Fibroblast of skin of back (primary cell): ENCODE data around the gene ZNF655. TPM values are rescaled to one million over a fixed set of nuclear protein-coding genes. Genes with fewer than 3 reads are reported as not detected.
"Not testable (repeated sequence)": the region's sequence is repeated elsewhere in the genome, so short reads cannot be mapped to it uniquely, and the experiment has no call there.

Experiments
- DNase-seq: peaks from one replicate; pipeline ENCODE4 v3.0.0-alpha.2; 2013
- polyA plus RNA-seq, 2 experiments: library from polyadenylated mRNA; unstranded; fragments of 120-200 nt; gene quantifications; one replicate each; pipeline ENCODE4 v1.2.1, GENCODE V29; 2013; ENCODE audit not compliant: insufficient read length in 2 of 2

ZNF655 gene, protein sequence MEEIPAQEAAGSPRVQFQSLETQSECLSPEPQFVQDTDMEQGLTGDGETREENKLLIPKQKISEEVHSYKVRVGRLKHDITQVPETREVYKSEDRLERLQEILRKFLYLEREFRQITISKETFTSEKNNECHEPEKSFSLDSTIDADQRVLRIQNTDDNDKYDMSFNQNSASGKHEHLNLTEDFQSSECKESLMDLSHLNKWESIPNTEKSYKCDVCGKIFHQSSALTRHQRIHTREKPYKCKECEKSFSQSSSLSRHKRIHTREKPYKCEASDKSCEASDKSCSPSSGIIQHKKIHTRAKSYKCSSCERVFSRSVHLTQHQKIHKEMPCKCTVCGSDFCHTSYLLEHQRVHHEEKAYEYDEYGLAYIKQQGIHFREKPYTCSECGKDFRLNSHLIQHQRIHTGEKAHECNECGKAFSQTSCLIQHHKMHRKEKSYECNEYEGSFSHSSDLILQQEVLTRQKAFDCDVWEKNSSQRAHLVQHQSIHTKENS
- polyA plus RNA-seq (2013, experiment 1 of 2; ENCODE audit: insufficient read length) = 44.6 TPM
- 36.5 TPM for polyA plus RNA-seq (2013, experiment 2 of 2; ENCODE audit: insufficient read length)

- peak; percentile 95 for DNase-seq
These were observed at the start of gene ZNF655 for GRCh38 chr7:99558306-99559174. Gene ZNF655 (plus strand): TSS chr7:99558642. CDS start chr7:99560560, 1,918 bp downstream.

DNA sequence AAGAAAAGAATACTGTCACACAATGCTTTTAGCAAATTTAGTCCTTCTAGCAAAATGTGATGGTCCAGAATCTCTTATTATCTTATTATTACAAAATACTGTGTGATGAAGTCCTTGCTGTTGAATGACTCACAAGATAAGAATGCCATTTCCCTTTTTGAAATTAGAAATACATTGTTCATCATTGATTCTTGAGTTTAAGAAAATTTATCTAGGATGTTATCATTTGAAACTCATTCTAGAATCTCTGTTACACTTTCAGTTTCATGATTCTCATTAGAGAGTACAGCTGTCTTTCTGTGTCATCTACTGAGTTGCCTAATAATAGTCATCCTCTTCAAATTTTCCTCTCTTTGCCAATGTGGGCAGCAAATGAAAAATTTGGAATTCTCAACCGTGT lies 44.4 kb upstream of the ZNF655 start:
- peak; percentile 38 for DNase-seq

DNA sequence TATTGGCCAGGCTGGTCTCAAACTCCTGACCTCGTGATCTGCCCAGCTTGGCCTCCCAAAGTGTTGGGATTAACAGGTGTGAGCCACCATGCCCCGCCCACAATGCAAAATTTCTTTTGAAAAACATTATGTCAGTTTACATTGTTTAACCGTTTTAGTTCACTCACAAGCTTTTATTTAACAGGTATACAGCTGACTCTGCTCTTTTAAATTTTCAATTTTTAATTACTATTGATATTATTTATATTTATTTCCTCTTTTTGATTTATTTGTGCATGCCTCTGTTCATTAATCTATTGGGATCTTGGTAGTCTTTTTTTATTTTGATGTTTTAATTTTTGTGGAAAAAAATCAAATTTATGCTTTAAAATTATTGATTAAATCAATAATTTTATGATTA lies 37.0 kb upstream of the ZNF655 start:
- no peak for DNase-seq

DNA sequence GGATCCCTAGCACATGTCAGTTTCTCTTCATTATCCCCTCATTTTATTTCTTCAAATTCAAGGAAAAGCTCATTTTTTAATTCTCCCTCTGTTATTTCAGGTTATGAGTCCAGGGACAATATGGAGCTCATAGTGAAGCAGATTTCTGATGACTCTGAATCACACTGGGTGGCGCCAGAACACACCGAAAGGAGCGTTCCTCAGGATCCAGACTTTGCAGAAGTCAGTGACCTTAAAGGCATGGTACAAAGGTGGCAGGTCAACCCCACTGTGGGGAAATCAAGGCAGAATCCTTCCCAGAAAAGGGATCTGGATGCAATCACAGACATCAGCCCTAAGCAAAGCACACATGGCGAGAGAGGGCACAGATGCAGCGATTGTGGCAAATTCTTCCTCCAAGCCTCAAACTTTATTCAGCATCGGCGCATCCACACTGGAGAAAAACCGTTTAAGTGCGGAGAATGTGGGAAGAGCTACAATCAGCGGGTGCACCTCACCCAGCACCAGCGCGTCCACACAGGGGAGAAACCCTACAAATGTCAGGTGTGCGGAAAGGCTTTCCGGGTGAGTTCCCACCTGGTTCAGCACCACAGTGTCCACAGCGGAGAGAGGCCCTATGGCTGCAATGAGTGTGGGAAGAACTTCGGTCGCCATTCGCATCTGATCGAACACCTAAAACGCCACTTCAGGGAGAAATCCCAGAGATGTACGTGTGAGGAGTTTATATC lies 32.6 kb upstream of the ZNF655 start:
- DNase-seq = no peak

DNA sequence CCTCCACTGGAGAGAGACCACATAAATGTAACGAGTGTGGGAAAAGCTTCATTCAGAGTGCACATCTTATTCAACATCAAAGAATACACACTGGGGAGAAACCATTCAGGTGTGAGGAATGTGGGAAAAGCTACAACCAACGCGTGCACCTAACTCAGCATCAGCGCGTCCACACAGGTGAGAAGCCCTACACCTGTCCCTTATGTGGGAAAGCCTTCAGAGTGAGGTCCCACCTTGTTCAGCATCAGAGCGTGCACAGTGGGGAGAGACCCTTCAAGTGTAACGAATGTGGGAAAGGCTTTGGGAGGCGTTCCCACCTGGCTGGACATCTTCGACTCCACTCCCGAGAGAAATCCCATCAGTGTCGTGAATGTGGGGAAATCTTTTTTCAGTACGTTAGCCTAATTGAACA lies 27.1 kb upstream of the ZNF655 start:
- no peak for DNase-seq

DNA sequence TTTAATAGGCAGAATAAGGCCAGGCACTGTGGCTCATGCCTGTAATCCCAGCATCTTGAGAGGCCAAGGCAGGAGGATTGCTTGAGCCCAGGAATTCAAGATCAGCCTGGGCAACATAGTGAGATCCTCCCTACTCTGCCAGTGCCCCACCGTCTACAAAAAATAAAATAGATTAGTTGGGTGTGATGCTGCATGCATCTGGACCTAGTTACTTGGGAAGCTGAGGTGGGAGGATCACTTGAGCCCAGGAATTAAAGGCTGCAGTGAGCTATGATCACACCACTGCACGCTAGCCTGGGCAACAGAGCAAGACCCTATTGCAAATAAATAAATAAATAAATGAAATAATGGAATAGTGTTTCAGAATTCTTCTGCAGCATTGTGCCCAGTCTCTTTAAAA lies 22.8 kb upstream of the ZNF655 start:
- DNase-seq = no peak

GRCh38 chr7:99539213-99539811 lies 19.1 kb upstream of the ZNF655 start:
- no peak for DNase-seq

- no peak for DNase-seq
These were observed 17.9 kb upstream of the ZNF655 start for GRCh38 chr7:99540542-99540941.

DNA sequence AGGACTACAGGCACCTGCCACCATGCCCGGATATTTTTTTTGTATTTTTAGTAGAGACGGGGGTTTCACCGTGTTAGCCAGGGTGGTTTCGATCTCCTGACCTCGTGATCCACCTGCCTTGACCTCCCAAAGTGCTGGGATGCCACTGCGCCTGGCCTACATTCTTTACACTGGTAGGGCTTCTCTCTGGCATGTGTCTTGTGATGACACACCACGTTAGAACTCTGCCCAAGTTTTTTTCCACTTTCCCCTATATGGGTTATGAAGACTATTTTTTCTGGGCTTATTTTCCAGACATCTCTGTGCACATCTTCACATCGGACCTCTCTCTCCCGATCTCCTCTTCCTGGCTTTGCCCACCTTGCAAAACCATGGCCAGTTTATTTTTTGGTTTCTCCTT lies 17.2 kb upstream of the ZNF655 start:
- DNase-seq = no peak

GRCh38 chr7:99543081-99543671 lies 15.3 kb upstream of the ZNF655 start:
- no peak for DNase-seq

GRCh38 chr7:99543916-99544315 lies 14.5 kb upstream of the ZNF655 start:
- DNase-seq = no peak

GRCh38 chr7:99545308-99545707 lies 13.1 kb upstream of the ZNF655 start:
- not testable (repeated sequence) for DNase-seq

GRCh38 chr7:99549545-99549944 lies 8.9 kb upstream of the ZNF655 start:
- not testable (repeated sequence) for DNase-seq

DNA sequence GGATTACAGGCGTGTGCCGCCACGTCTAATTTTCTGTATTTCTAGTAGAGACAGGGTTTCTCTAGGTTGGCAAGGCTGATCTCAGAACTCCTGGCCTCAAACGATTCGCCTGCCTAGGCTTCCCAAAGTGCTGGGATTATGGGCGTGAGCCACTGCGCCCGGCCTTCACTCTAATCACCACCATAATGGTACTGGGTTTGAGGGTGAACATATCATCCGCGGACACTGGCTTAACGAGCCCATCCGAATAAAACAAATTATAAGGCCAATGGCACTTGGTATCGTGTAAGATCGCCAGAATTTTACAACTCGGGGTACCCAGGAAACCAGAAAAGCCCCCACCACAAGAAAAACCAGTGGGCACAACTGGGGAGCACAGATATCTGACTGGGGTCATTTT lies 7.1 kb upstream of the ZNF655 start:
- no peak for DNase-seq

DNA sequence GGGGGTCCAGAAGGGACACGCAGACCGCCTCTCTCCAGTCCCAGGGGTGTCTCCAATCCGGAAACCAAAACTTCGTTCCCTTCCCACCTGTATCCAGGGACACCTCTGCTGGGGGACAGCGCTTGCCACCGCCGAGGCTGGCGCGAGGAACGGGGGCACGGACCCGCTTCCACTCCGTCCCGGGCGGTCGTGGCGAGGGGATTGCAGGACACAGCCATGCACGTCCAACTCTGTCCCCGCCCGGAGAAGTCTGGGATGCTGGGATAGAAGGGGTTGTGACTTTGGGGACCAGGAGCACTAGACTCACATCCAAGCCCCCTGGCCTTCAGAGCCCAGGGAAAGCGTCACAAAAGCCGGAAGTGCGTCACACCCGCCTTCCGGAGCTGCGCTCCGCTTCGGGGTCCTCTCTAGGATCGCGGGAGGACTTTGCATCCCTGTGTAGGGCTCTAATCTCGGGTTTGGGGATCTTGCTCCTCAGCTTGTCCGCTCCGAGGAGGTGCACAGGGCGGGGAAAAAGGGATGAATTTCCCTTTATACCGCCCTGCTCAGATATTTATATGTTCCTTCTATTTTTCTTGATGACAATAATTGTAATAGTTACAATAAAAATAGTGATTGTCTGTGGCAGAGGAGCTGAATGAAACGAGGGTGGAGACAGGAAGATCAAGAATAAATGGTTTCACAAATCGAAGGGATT lies 6.5 kb upstream of the ZNF655 start, which contains the start of gene FAM200A:
Gene FAM200A, minus strand, starts transcription at position 348 of the 697 bp plus-strand sequence. CDS start 3,707 bp downstream, outside the sequence.
- peak; percentile 95 for DNase-seq

DNA sequence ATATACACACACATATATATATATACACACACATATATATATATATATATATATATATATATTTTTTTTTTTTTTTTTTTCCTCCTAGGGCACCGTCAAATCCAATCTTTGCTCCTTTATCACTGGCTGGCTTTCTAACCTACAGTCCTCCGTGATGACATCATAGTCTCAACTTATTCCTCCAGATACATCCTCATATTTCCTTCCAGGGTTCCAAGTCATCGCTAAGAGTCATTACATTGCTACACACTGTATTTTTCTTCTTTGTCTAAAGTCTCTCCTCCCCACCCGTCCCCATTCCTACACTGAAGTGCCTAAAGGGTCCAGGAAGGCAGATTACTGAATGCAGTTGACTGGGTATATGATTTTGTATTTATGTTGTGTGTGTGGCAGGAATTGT lies 5.4 kb upstream of the ZNF655 start:
- no peak for DNase-seq

DNA sequence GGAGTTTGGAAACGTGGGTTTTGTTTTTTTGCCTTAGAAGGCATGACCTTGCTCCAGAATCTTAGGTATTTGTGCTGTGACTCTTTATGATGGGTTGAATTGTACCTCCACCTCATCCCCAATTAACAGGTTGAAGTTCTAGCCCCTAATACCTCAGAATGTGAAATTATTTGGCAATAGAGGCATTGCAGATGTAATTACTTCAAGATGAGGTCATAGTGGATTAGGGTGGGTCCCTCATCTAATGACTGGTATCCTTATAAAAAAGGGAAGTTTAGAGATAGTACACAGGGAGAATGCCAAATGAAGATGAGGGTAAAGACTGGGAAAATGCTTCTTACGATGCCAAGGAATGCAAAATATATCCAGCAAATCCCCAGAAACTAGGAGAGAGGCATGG lies 3.5 kb upstream of the ZNF655 start:
- no peak for DNase-seq

DNA sequence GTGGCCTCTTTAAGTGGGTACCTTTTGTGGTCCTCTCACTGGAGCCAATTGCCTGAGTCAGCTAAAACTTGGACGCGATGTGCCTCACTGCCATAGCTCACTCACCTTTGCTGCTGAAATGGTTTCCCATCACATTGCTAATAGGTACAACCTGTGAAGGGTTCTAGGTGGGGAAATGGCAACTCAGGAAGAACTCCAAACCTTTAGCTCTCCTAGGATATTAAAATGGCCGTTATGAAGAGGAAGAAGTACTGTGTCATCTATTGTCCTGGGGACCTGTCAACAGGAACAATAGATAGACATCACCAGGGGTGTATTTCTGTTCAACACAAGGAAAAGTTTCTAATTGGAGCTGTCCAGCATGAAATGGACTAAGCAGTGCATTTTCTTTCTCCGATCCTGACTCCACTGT lies 1.2 kb upstream of the ZNF655 start:
- no peak for DNase-seq

- DNase-seq = no peak
These were observed 519 bp upstream of the ZNF655 start for GRCh38 chr7:99557940-99558305.

- DNase-seq = peak; percentile 60
These were observed 903 bp downstream of the ZNF655 start for GRCh38 chr7:99559175-99559915.
